Stimulated activated CD8-positive, alpha-beta memory T cell treated with anti-CD3 and anti-CD28 coated beads, Interleukin-12 subunit alpha, Interleukin-12 subunit beta, amount 100 ng/mL, for 24 hours (primary cell): ENCODE results near the gene CCDC9B.

Source experiments
- DNase-seq: peaks from one replicate; pipeline ENCODE4 v3.0.0-alpha.2; 2020; ENCODE audit errors: extremely low read depth

Gene CCDC9B

DNA sequence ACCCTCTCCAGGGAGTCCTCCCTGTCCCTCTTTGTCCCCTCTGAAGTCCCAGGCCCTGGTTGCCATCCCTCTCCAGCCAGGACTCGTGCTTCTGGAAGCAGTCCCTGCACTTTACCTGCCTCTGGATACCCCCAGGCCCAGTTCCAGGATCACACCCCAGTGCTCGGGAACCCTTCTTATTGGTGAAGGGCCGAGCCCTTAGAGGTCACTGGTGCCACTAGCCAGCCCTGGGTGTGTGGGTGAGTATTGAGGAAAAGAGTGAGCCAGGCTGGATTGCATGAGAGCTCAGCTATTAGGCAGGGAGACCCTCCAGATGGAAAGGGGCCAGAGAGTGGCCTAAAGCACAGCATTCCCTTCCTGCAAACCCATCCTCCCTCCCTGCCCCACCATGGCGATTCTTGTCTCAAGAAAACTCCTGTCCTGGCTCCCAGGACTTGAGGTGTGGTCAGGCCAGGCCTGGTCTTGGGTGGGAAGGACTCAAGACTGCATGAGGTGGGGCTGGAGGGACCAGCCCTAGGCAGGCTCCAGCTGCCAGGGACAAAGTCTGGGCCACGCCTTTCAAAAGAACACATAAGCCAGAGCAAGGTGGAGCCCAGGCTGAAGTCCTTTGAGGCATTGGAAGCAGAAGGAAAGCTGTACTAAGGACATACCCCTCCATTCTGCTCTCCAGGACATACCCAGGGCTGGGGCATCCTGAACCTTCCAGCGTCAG lies 5.3 kb upstream of the CCDC9B start:
- DNase-seq, result no peak

- no peak for DNase-seq
Observed at GRCh38 chr15:40345225-40345866, 4.6 kb upstream of the CCDC9B start.

GRCh38 chr15:40344631-40345120 lies 3.9 kb upstream of the CCDC9B start:
- no peak for DNase-seq

DNA sequence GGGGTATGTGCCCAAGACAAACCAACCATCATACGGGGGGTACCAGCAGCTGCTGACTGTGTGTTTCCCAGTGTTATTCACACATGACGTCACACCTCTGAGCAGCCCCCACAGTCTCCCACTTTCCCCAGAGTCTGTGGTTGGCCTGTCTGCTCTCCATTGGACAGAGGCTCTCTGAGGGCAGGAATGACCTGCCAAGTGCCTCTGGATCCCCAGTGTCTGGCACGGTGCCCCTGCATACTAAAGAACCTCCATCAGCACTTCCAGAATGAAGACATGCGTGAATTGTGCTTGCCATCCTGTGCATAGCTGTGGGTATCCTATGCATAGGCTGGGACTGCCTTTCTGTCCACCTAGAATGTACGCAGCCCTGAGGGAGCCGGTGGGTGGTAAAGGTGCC lies 3.5 kb upstream of the CCDC9B start:
- DNase-seq, result no peak

DNA sequence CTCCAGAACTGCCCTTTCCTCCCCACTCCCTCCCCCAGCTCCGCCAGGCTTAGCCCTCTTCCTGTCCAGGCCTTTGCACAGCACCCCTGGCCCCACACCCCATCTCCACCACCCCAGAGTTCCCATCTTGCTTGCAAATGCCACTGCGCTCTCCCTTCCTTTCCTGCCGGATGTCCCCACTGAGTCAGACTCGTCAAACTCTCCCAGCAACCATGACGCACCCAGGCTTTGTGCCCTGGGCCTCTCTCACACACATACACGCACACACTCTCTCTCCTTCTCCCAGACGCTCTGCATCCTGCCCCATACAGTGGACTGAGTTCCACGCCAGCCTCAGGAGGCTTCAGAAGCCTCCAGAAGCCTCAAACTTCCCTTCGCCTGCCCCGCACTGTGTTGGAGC lies 2.8 kb upstream of the CCDC9B start:
- DNase-seq, result no peak

- no peak for DNase-seq
Observed at GRCh38 chr15:40342416-40343320, 1.9 kb upstream of the CCDC9B start.

DNA sequence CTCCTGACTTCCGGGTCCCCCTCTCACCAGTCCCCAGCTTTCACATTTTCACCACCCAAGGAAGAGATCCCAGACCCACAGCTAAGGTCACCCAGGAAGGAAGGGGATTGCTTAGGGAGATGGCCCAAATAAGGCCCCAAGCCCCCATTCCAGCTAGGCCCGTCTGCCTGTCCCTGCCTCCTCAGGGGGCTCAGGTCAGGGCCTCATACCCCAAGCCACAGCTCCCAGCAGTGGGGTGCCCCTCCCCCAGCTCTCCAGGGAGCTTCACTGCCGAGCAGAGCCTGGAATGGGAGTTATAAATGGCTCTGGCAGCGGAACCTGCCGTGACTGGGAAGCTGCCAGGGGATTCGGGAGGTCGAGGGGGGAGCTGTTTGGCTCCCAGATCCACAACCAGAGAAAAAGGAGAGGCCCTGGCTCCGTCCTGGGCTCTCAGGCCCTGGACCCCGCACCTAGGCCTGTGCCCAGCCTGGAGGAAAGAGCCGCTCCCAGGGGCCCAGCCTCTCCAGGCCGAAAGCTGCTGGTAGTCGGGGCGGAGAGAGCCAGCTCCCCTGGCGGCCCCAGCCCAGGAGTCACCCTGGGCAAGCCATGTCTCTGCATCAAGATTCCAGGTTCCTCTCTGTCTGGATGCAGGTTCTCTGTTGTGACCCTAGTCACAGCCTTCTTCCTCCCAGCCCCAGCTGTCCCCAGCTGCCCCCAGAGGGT lies 550 bp downstream of the CCDC9B start:
- DNase-seq, result no peak

GRCh38 chr15:40339621-40339945 lies 1.2 kb downstream of the CCDC9B start:
- no peak for DNase-seq

GRCh38 chr15:40338921-40339620 lies 1.7 kb downstream of the CCDC9B start:
- no peak for DNase-seq

GRCh38 chr15:40338041-40338657 lies 2.6 kb downstream of the CCDC9B start:
- peak; percentile 52 for DNase-seq

- no peak for DNase-seq
Observed at GRCh38 chr15:40337597-40337996, 3.1 kb downstream of the CCDC9B start.

GRCh38 chr15:40336744-40337122 lies 4.0 kb downstream of the CCDC9B start:
- DNase-seq, result no peak

DNA sequence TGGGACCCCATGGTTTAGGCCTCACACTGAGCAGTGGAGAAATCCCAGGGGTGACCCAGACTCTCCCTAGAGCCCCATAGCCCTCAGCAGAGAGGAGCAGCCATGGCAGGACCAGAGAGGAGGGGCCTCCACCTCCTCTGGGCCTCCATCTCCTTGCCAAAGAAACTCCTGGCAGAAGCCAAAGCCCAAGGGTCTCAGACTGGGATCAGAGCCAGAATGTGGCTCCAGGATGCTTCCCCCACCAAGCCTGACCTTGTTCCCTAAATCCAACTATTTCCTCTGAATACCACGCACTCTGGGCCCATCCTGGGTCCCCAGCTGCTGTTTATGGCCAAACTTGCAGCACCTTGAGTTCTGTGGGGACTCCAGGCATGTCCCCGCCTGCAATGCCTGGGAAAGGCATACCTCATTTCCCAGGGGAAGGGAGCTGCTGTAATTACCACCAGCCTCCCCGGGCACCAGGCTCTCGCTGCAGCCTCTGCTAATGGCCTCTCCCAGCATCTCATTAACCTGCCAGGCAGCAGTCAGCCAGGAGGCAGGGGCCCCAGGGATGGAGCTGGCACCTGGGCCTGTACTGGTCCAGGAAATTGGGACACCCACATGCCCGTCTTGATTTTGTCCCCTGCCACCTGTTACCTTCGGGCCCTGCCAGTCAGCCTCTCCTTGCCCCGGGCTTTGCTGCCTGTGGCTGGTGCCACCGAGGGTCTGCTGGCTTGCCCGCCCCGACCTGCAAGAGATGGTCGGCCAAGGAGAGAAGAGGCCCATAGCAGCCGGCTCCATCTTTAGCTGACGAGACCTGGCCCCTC lies 4.6 kb downstream of the CCDC9B start:
- DNase-seq, result no peak

DNA sequence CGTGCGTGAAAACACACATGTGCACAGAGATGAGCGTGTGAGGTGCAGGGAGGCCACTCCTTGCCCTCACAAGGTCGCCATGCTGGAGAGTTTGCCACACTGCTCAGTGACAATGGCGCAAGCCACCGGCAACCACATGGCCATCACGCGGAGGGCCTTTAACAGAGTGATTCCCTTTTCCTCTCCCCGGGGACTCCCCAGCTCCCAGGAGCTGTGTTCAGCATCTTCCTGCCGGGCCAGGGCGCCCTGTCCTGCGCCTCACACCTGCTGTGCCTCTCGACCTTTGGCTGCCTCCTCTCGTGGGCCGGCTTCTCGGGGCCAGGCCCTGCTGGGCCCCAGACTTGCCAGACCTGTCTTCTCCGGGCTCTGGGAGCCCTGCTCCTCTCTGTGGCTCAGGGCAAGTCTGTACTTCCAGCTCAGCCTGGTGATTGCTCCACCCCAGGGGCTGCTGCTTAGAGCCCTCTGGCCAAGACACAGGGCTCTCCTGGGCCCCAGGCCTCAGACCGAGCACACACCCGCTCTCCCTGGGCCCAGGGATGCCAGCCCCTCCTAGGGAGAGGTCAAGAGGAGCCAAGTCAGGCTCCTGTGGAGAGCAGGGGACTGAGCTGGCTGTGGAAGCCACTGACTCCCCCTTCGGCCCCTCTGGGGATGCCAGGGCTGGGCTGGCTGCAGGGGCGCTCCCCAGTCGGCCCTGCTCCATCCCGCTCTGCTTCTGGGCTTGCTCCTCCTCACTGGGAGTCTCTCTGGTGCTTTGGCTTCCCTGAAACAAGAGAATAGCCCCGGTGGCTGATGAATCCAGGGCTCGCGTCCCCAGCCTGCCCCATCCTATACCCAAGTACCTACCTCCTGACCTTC lies 5.6 kb downstream of the CCDC9B start:
- DNase-seq, result no peak

- no peak for DNase-seq
Observed at GRCh38 chr15:40334541-40334940, 6.2 kb downstream of the CCDC9B start.

DNA sequence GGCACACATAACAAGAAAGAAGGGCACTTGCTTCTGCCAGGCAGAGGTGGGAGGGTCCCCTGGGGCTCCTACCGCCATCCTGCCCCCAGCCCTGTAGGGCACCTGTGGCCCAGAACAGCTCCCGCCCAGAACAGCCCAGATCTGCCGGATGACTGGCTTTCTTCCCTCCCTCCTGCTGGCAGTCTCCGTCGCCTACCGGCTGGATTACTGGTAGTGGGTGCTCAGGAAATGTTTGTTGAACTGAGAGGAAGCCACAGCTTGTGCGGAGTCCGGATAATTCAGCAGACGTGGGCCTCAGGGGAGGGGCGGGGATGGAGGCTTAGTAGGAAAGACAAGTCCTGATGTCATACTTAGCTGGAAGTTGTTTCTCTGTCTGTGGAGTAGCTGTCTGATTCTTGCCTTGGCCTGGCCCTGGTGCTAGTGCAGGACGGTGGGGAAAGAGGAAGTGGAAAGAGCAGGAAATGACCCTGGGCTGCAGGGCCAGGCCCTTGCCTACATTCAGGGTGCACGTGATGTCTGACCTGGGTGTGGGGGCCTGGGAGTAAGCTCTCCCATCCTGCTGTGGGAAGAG lies 6.7 kb downstream of the CCDC9B start:
- DNase-seq, result no peak

GRCh38 chr15:40332113-40332781 lies 8.5 kb downstream of the CCDC9B start:
- no peak for DNase-seq

- DNase-seq, result no peak
Observed at GRCh38 chr15:40331637-40332036, 9.1 kb downstream of the CCDC9B start.
